OCI-M2 (cell line): ENCODE measurements around the gene PTPN4.
"Not testable (repeated sequence)": the region's sequence is repeated elsewhere in the genome, so short reads cannot be mapped to it uniquely, and the experiment has no call there.

Experiments used
- DNase-seq: peaks from one replicate; lab custom pipeline; 2025; ENCODE audit not compliant: unreplicated experiment; lab: John Stamatoyannopoulos, UW

The PTPN4 gene

GRCh38 chr2:119764832-119765231 lies 5.1 kb downstream of the PTPN4 start:
- DNase-seq: no peak

DNA sequence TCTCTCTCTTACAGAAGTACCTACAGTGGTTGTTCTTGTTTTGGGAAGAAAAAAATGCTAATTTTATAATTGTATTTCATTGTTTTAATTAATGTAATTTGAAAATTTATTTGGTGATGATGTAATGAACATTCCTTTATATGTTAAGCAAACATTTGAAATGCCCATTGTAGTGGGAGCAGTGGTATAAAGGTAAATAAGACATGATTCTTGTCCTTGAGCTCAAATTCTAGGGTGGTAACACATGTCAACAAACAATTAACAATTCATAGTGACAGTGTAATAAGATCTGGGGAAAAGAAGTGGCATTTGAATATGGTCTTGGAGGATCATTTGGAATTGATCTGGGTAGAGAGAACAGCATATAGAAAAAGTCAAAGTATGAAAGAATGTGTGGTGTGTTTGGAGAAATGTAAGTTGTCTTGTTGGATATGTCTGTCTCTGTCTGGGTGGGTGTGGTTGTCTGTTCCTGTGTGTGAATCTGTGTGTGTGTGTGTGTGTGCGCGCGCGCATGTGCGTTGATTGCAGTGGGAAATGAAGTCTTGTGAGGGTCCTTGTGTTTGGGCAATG lies 5.8 kb downstream of the PTPN4 start:
- DNase-seq: no peak

DNA sequence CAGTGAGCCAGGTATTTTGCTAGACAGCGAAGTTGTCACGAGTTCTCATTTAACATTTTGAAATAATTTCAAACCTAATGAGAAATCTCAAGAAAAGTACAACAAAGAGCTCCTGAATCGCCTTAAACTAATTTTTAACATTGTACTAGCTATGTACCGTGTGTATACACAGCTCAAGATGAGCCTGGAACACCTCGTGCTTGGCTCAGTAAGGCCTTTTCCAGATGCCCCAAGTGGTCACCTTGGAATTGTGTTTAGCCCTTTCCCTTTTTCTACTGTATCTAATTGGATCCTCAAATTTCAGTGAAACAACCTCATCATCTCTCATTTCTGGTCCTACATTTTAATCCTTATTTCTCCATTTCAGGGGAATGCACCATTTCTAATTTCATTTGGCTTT lies 7.2 kb downstream of the PTPN4 start:
- no peak for DNase-seq

- DNase-seq: no peak
Measured at GRCh38 chr2:119768742-119769141, 9.0 kb downstream of the PTPN4 start.

GRCh38 chr2:119769645-119770044 lies 9.9 kb downstream of the PTPN4 start:
- DNase-seq: no peak

DNA sequence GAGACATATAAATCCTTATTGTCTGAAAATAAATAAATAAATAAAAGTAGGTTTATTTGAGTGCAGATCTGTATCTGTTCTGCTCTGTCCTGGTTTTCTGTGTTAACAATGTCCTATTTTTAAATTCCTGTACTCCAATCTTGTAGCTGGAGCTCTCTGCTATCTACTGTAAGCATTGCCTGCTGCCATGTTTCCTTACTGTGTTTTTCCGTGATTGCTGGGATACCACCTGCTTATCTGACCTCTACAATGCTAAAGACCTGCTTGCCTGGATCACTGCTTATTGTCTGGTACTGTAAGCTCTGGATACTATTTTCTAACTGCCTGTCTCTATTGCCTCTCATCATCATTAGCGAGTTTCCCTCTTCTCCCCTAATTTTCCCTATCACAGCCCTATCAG lies 11.6 kb downstream of the PTPN4 start:
- DNase-seq: no peak

GRCh38 chr2:119772128-119772527 lies 12.4 kb downstream of the PTPN4 start:
- DNase-seq: no peak

- DNase-seq: no peak
Measured at GRCh38 chr2:119772767-119773166, 13.0 kb downstream of the PTPN4 start.

- no peak for DNase-seq
Measured at GRCh38 chr2:119774026-119774425, 14.3 kb downstream of the PTPN4 start.

- DNase-seq: no peak
Measured at GRCh38 chr2:119775102-119775501, 15.4 kb downstream of the PTPN4 start.

DNA sequence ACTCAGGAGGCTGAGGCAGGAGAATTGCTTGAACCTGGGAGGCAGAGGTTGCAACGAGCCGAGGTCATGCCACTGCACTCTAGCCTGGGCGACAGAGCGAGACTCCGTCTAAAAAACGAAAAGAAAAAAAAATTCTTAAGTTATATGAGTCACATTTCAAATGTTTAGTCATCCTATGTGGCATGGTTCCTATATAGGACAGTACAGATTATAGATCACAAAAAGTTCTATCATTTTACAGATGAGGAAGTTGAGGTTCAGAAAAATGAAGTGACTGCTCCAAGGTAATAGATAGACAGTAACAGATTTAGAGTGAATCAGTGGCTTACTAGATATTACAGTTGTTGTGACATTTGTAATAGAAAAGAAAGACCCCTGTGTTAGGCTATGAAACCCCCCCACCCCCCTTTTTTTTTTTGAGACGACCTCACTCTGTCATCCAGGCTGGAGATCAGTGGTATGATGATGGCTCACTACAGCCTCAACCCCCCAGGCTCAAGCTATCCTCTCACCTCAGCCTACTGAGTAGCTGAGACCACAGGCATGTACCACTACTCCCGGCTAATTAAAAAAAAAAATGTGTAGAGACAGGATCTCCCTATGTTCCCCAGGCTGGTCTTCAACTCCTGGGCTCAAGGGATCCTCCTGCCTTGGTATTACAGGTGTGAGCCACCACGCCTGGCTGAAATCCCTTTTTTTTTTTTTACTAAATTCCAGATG lies 22.7 kb downstream of the PTPN4 start:
- no peak for DNase-seq

DNA sequence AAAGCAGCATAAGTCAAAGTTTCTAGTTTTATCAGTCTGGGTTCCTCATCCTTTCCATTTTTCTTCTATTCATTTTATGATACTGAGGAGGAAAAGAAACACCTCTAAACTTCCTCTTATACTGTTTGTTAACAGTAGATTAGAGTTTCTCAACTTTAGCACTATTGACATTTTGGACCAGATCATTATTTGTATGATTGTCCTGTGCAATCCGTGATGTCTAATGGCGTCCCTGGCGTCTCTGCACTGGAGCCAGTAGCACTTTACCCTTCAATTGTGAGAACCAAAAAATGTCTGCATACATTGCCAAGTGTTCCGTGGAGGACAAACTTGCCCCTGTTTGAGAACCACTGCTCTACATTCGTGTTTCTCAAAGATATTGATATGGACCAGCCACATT lies 25.2 kb downstream of the PTPN4 start:
- DNase-seq: no peak

GRCh38 chr2:119786295-119786694 lies 26.6 kb downstream of the PTPN4 start:
- no peak for DNase-seq

DNA sequence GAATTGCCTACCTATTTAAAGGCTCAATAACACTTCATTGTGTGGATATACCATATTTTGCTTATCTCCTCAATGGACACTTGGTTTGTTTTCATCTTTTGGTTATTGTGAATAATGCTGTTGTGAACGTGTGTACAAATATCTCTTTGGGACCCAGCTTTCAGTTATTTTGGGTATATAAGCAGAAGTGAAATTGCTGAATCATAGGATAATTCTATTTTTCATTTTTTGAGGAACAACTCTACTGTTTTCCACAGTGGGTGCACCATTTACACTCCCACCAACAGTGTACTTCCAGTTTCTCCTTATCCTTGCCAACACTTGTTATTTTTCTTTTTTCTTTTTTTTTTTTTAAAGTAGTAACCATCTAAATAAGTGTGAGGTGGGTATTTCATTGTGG lies 29.0 kb downstream of the PTPN4 start:
- DNase-seq: no peak

DNA sequence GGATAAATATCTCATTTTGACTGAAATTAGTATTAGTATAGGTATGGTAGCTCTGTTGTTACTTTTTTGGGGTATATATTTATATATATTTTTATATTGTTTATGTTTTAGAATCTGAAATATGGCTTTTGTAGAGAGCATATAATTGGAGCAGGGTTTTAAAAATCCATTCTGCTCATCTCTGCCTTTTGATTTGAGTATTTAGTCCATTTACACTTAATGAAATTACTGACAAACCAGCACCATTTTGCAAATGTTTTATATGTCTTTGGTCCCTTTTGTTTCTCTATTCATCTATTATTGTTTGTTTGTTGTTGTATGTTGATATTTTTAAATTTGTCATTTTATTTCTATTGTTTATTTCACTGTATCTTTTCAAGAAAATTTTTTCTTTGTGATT lies 30.7 kb downstream of the PTPN4 start:
- DNase-seq: no peak

- DNase-seq: no peak
Measured at GRCh38 chr2:119792907-119793312, 33.2 kb downstream of the PTPN4 start.

- DNase-seq: no peak
Measured at GRCh38 chr2:119794237-119794636, 34.5 kb downstream of the PTPN4 start.

- no peak for DNase-seq
Measured at GRCh38 chr2:119795309-119796303, 35.9 kb downstream of the PTPN4 start.

- DNase-seq: no peak
Measured at GRCh38 chr2:119800376-119800902, 40.7 kb downstream of the PTPN4 start.

DNA sequence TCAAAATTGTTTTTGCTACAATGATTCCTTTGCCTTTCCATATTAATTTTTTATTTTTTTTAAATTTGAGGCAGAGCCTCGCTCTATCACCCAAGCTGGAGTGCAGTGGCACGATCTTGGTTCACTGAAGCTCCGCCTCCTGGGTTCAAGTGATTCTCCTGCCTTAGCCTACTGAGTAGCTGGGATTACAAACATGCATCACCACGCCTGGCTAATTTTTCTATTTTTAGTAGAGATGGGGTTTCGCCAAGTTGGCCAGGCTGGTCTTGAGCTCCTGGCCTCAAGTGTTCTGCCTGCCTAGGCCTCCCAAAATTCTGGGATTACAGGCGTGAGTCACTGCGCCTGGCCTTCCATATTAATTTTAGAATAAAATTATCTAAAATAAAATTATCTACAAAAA lies 41.3 kb downstream of the PTPN4 start:
- no peak for DNase-seq

- not testable (repeated sequence) for DNase-seq
Measured at GRCh38 chr2:119801989-119802388, 42.3 kb downstream of the PTPN4 start.

GRCh38 chr2:119803101-119803500 lies 43.4 kb downstream of the PTPN4 start:
- no peak for DNase-seq
